Keratinocyte (primary cell): Measurements from ENCODE around the gene DBNDD2.

Source experiments
- EZH2 ChIP-seq: IDR thresholded peaks from one replicate; pipeline ENCODE4 v1.6.1; 2012; ENCODE audit warnings: inconsistent platforms, mild to moderate bottlenecking, low read length, moderate library complexity
- TF ChIP-seq, protein P1 (sequence below), 3 experiments: IDR thresholded peaks in 1 of 3; conservative IDR thresholded peaks in 1 of 3; optimal IDR thresholded peaks in 1 of 3; 2 replicates in 2 of 3; 3 replicates in 1 of 3; pipeline versions ENCODE3 to v1.5.1; 2011; ENCODE audit warnings: low read length in 3 of 3, mild to moderate bottlenecking in 3 of 3, moderate library complexity in 2 of 3, control low read depth in 1 of 3, inconsistent platforms in 1 of 3; ENCODE audit not compliant: insufficient read depth in 2 of 3; ENCODE audit errors: extremely low read depth in 1 of 3

DNA sequence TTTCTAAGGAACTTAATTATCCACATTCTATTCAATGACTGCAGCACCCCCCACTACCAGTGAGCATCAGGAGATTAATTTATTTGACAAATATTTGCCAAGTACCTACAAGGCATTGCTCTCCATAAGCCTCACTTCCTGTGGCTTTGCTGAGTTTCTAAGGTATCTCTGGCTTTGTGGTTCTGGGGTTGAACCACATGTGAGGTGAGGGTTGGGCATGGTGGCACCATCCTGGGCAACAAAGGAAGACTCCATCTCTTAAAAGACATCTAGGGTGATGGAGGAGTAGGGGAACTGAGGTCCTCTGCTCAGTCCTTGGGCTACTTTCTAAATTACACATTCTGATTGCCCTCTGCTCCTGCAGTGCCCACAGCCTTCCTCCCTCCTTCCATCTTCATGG, 36.0 kb downstream of the DBNDD2 start:
- TF ChIP-seq, protein P1, sequence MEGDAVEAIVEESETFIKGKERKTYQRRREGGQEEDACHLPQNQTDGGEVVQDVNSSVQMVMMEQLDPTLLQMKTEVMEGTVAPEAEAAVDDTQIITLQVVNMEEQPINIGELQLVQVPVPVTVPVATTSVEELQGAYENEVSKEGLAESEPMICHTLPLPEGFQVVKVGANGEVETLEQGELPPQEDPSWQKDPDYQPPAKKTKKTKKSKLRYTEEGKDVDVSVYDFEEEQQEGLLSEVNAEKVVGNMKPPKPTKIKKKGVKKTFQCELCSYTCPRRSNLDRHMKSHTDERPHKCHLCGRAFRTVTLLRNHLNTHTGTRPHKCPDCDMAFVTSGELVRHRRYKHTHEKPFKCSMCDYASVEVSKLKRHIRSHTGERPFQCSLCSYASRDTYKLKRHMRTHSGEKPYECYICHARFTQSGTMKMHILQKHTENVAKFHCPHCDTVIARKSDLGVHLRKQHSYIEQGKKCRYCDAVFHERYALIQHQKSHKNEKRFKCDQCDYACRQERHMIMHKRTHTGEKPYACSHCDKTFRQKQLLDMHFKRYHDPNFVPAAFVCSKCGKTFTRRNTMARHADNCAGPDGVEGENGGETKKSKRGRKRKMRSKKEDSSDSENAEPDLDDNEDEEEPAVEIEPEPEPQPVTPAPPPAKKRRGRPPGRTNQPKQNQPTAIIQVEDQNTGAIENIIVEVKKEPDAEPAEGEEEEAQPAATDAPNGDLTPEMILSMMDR (optimal IDR thresholded peaks at IDR 0.05 in 1 of 3, IDR thresholded peaks at IDR 0.05 in 1 of 3, conservative IDR thresholded peaks at IDR 0.05 in 1 of 3; ENCODE audit: extremely low read depth in 1 of 3, insufficient read depth in 2 of 3, low read length in 3 of 3): no peak
- no peak for TF ChIP-seq EZH2
